Measurements from ENCODE around the gene NTSR1.

Gene NTSR1

GRCh38 chr20:62762801-62763368, 54.2 kb downstream of the NTSR1 start:
- H3K27me3 ChIP-seq (ENCODE audit: control insufficient read depth, low read length) = no peaks in the 10 kb centered on the region
- no peaks in the 10 kb centered on the region for H3K79me2 ChIP-seq (ENCODE audit: control insufficient read depth, low read length)
- no peaks in the 10 kb centered on the region for H3K9me2 ChIP-seq (replicated peaks; ENCODE audit: control insufficient read depth, low read length)
- H3K27ac ChIP-seq (ENCODE audit: low read depth, low read length) = no peak overlapping the region
- no peak overlapping the region for H3K4me2 ChIP-seq (ENCODE audit: low read length)
- no peaks in the 10 kb centered on the region for H3F3A ChIP-seq (ENCODE audit: control insufficient read depth, insufficient read depth)
- H4K20me1 ChIP-seq (ENCODE audit: control insufficient read depth, insufficient read depth, low read depth, low read length) = no peaks in the 10 kb centered on the region
- TF ChIP-seq, protein P1, sequence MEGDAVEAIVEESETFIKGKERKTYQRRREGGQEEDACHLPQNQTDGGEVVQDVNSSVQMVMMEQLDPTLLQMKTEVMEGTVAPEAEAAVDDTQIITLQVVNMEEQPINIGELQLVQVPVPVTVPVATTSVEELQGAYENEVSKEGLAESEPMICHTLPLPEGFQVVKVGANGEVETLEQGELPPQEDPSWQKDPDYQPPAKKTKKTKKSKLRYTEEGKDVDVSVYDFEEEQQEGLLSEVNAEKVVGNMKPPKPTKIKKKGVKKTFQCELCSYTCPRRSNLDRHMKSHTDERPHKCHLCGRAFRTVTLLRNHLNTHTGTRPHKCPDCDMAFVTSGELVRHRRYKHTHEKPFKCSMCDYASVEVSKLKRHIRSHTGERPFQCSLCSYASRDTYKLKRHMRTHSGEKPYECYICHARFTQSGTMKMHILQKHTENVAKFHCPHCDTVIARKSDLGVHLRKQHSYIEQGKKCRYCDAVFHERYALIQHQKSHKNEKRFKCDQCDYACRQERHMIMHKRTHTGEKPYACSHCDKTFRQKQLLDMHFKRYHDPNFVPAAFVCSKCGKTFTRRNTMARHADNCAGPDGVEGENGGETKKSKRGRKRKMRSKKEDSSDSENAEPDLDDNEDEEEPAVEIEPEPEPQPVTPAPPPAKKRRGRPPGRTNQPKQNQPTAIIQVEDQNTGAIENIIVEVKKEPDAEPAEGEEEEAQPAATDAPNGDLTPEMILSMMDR (IDR thresholded peaks at IDR 0.05; ENCODE audit: low read depth, low read length, poor library complexity, severe bottlenecking) = no peak
- TF ChIP-seq EZH2phosphoT487 (IDR thresholded peaks at IDR 0.05; ENCODE audit: borderline replicate concordance, low read length) = no peak
- H3K4me1 ChIP-seq (ENCODE audit: control insufficient read depth, low read length) = no peaks in the 10 kb centered on the region
- no peaks in the 10 kb centered on the region for H3K9me3 ChIP-seq (ENCODE audit: control insufficient read depth, insufficient read depth, low read length)
- H3K4me3 ChIP-seq (ENCODE audit: low read length) = no peak overlapping the region
- H3K36me3 ChIP-seq (ENCODE audit: control insufficient read depth, low read length) = no peaks in the 10 kb centered on the region

GRCh38 chr20:62763404-62763803, 54.8 kb downstream of the NTSR1 start:
- H3K27me3 ChIP-seq (ENCODE audit: control insufficient read depth, low read length) = no peaks in the 10 kb centered on the region
- no peak overlapping the region for H3K4me3 ChIP-seq (ENCODE audit: low read length)
- no peaks in the 10 kb centered on the region for H3K9me2 ChIP-seq (replicated peaks; ENCODE audit: control insufficient read depth, low read length)
- no peaks in the 10 kb centered on the region for H3K9me3 ChIP-seq (ENCODE audit: control insufficient read depth, insufficient read depth, low read length)
- TF ChIP-seq, protein P1 (IDR thresholded peaks at IDR 0.05; ENCODE audit: low read depth, low read length, poor library complexity, severe bottlenecking) = no peak
- TF ChIP-seq EZH2phosphoT487 (IDR thresholded peaks at IDR 0.05; ENCODE audit: borderline replicate concordance, low read length) = no peak
- no peaks in the 10 kb centered on the region for H3F3A ChIP-seq (ENCODE audit: control insufficient read depth, insufficient read depth)
- no peaks in the 10 kb centered on the region for H3K4me1 ChIP-seq (ENCODE audit: control insufficient read depth, low read length)
- H3K4me2 ChIP-seq (ENCODE audit: low read length) = no peak overlapping the region
- no peaks in the 10 kb centered on the region for H3K79me2 ChIP-seq (ENCODE audit: control insufficient read depth, low read length)
- no peaks in the 10 kb centered on the region for H3K36me3 ChIP-seq (ENCODE audit: control insufficient read depth, low read length)
- no peaks in the 10 kb centered on the region for H4K20me1 ChIP-seq (ENCODE audit: control insufficient read depth, insufficient read depth, low read depth, low read length)
- H3K27ac ChIP-seq (ENCODE audit: low read depth, low read length) = no peak overlapping the region

GRCh38 chr20:62764156-62764935, 55.7 kb downstream of the NTSR1 start:
- Histone ChIP-seq H3K9me2 (replicated peaks; ENCODE audit: control insufficient read depth, low read length) (no peaks in the 10 kb centered on the region), H3K9me3 (ENCODE audit: control insufficient read depth, insufficient read depth, low read length) (no peaks in the 10 kb centered on the region), H4K20me1 (ENCODE audit: control insufficient read depth, insufficient read depth, low read depth, low read length) (no peaks in the 10 kb centered on the region), H3K4me3 (ENCODE audit: low read length) (no peak overlapping the region), H3K27me3 (ENCODE audit: control insufficient read depth, low read length) (no peaks in the 10 kb centered on the region), H3F3A (ENCODE audit: control insufficient read depth, insufficient read depth) (no peaks in the 10 kb centered on the region), H3K4me2 (ENCODE audit: low read length) (no peak overlapping the region), H3K36me3 (ENCODE audit: control insufficient read depth, low read length) (no peaks in the 10 kb centered on the region), H3K27ac (ENCODE audit: low read depth, low read length) (no peak overlapping the region), H3K4me1 (ENCODE audit: control insufficient read depth, low read length) (no peaks in the 10 kb centered on the region), H3K79me2 (ENCODE audit: control insufficient read depth, low read length) (no peaks in the 10 kb centered on the region)
- TF ChIP-seq EZH2phosphoT487 (IDR thresholded peaks at IDR 0.05; ENCODE audit: borderline replicate concordance, low read length) = no peak
- TF ChIP-seq, protein P1 (IDR thresholded peaks at IDR 0.05; ENCODE audit: low read depth, low read length, poor library complexity, severe bottlenecking) = no peak

Data from DOHH2 (cell line).